ENCODE results near the gene GNAS.
A peak's percentile ranks its signal among the peaks of the same experiment; 100 is the strongest.

GNAS gene

DNA sequence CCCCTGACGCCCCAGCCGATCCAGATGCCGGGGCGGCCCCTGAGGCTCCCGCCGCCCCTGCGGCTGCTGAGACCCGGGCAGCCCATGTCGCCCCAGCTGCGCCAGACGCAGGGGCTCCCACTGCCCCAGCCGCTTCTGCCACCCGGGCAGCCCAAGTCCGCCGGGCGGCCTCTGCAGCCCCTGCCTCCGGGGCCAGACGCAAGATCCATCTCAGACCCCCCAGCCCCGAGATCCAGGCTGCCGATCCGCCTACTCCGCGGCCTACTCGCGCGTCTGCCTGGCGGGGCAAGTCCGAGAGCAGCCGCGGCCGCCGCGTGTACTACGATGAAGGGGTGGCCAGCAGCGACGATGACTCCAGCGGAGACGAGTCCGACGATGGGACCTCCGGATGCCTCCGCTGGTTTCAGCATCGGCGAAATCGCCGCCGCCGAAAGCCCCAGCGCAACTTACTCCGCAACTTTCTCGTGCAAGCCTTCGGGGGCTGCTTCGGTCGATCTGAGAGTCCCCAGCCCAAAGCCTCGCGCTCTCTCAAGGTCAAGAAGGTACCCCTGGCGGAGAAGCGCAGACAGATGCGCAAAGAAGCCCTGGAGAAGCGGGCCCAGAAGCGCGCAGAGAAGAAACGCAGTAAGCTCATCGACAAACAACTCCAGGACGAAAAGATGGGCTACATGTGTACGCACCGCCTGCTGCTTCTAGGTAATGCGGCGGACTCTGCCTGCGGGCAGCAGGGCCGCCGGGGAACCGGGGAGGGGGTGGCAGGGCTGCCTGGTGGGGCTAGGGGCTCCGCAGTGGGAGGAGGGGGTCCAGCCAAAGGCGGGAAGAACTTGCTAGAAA is 2.3 kb downstream of the GNAS start:
- DNase-seq, result no peak

DNA sequence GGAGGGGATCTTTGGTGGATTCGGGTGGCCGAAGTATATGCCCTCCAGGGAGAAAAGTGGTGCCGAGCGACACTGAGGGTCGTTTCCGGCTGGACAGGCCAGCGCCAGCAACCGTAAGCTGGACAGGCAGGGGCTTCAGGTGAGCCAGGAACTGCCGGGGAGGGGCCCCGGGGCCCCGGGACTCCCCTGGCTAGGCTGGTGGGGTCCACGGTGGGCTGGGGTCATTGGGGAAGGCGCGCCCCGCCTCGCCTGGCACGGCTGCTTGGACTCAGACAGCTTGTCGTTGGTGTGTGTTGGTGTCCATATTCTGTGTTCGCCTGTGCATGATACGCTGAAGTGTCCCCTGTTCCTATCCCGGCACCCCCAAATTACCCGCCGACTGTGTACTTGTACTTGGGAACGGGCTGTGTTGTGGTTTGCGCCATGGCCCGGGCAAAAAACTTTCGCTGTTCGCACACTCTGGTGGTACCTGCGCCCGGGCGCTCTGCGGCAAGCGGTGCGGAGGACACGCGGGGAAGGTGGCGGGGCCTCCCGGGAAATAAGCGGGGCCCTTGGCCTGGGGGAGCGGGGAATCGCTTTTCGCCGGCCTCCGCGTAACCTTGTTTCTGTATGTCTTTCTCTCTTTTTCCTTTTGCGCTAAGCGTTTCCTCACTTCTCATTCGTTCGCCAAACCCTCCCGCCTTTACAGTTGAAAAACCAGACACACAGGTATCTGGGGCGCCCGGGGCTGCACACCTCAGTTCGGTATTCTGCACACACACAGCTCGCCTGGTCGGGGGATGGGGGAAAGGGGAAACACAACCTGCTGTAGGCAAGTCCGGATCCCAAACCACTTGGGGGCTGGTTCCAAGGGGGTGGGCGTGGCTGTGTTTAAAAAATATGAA is 3.2 kb downstream of the GNAS start:
- peak; percentile 16 for DNase-seq

DNA sequence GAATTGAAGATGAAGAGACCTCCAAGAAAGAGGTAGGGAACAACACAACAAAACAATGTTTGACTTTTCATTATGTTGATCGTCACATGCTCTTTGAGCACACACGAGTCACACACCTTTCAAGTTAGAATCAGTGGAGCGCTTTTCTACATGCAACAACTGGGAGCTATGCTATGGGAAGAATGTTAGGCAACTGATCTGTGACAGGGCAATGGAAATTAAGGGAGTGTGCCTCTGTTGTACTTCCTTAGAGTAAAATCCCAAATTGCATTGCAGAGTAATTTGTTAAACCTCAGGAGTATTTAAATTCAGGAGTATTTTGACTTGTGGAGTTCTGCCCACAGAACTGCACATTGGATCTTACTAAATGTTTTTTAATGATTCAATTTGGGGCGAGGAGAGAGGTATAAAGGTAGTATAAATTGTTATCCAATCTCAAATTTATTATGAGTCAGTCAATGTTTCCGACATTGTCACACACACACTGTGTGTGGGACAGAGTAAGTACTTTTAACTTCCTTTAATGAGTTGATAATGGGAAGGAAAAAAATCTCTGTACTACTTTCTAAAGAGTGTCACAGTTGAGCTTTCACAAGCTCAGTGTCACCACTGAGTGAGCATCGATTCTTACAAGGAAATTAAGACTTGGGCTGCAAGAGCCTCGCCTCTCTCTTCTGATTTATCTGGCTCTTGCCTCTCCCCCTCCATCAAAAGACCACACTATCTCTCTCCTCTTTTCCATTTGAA is 10.7 kb downstream of the GNAS start:
- no peak for DNase-seq

DNA sequence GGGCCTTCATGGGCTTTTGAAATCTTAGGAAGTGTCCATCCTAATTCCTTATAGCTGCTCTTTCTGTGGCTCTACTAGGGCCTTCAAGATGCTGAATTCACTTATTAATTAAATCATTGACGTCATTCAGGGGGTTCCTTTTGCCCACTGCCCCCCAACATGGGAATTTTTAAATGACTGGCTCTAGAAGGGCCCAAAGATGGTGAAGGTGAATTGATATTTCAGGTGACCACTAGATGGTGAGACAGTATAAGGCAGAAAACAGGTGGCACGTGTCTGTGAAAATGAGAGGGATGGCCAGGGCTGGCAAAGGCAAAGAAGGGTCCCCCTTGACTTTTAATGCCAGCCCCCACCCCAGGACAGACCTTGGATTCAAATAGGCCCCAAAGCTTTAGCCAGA is 11.8 kb downstream of the GNAS start:
- no peak for DNase-seq

DNA sequence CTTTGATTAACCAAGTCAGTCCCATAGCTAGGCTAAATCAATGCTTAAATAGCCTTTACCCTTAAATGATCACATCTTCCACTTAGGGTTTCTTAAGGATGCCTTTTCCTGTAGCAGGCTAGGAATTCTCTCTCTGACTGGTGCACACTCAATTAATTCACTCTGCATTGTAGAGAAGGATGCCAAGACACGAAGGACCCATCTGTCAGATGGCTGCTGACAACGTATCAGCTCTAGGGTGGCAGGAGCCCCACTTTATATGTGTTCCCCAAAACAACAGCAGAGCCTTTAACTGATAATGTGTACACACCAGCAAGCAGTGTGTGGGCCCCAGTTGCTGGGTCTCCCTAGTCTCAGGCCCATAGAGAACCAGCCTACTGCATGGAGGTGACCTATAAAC is 13.3 kb downstream of the GNAS start:
- DNase-seq, result no peak

DNA sequence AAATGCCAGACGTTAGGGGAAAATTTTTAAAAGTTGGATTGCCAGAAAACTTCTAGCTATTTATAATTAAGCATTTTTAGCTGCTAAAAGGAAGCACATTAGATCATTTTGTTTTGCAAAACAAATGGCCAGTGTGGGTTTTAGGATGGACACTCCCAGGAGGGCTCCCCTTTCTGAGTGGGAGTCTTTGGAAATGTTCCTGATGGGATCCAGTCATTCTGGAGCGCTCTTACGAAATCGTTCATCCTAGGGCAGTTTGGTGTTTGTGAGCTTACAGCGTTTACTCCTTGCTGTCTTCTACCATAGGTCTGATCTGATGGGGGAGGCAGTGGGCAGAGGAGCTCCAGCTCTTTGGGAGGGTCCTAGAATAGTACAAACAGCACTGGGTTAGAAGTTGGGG is 14.7 kb downstream of the GNAS start:
- no peak for DNase-seq

DNA sequence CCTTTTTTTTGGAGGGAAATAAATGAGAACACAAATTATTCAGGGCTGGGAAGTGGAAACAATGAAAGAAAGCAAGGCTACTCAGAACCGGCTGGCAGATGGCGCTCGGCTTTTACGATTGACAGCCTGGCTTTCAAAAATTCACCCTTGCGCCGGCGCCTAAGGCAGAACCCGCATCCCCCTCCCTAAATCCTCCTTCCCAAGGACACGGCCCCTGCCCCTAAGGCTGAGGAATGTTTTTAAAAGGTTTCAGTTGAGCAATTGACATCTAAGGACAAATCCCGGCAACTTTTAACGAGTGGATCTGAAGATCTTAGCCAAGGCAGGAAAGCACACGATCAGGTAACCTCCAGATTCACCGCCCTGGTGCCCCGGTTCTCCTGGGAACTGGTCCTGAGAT is 16.3 kb downstream of the GNAS start:
- DNase-seq, result no peak

DNA sequence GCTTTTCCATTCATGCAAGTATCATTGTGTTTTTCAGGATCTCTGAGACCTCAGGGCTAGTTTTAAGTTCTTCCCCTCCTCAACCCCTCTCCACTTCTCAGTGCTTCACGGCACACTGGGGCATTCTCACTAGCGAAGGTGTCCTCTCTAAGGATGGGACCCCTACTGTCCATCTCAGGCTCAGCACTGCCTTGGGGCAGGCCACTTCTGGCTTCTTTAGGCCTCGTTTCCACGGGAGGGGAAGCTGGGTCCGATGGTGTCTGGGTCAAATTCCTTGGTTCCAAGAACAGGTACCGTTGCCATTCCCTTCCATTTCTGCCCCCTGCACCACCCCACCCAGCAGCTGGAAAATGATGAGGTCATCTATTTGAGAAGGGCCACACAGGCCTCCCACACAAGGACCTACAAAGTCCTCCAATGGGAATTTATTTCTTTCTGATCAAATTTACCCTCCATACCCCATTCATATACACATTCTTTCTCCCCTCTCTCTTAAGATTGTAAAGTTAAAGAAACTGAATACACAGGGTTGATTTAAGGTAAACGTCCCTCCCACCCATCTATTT is 17.2 kb downstream of the GNAS start:
- no peak for DNase-seq

DNA sequence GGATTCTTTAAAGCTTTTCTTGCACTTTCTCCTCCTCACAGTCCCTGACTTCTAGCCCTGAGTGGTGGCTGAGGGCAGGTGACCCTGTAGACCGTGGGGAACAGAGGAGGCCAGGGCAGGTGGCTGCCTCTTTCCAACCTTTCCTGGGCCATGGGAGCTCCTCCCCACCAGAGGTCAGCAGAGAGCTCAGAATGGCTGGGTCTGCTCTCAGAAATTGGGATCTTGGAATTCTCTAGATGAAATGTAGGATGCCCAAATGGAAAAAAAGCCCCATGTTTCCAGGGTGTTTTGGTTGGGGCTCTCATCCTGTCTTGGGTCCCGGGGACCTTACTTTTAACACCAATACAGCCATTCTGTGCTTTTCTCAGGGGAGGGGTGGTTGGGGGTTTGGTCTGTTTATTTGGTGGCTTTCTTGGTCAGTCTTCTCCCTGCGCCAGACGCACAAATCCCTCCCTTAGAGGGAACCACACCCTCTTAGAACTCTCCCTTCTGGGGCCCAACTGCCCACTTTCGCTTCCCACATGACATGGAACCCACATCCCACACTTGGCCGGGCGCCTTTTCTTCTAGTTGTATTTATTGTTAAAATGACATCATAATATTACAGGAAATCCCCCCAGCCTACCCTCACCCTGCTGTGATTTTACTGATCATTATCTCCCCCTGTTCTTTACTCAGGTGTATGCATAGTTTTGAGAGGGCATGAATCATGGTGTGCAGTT is 17.9 kb downstream of the GNAS start:
- peak; percentile 39 for DNase-seq

DNA sequence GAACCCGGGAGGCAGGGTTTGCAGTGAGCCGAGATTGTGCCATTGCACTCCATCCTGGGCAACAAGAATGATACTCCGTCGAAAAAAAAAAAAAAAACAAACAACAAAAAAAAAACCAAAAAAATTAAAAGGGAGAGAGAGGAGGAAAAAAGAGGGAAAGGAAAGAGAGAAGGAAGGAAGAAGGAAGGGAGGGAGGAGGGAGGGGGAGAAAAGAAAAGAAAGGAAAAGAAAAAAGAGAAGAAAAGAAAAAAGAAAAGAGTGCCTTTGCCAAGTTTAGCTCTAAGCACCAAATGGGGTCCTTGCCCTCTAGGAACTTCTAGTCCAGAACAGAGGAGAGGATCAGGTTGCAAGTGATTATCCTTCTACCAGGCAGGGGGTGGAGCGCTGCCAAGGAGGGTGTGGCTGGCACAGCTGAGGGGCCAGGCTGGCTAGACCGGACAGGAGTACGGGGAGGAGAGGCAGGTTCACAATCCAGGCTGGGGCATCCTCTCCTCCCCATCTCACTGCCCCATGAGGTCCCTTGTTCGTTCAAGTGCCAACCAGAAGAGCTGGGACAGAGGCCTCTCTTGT is 19.1 kb downstream of the GNAS start:
- no peak for DNase-seq

DNA sequence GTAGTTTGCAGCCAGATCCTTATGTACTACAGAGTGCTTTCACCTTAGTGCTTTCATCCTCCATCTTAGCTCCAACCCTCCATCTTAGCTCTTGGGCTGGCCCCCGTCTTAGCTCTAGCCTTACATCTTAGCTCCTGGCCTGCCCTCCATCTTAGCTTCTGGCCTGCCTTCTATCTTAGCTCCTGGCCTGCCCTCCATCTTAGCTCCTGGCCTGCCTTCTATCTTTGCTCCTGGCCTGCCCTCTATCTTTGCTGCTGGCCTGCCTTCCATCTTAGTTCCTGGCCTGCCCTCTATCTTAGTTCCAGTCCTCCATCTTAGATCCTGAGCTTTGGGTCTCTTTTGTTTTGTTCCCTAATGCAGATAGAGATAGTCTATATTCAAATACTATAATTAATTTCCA is 22.0 kb downstream of the GNAS start:
- DNase-seq, result no peak

DNA sequence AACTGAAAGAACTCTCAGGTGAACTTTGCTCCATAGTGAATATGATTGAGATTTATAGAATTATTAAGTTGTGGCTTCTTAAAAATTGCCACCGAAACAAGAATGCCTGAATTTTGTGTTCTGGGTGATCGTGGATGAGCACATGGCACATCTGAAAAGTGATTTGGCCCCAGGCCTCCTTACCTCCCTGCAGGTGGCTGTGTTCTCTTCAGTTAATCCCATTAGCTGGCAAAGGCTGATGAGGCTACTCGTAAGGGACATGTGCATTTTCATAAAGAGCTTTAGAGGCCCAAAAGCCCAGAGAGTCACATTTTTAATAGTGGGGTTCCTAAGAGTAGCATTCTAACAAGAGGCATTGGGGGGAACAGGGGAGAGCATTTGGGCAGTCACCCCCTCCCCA is 22.6 kb downstream of the GNAS start:
- no peak for DNase-seq

DNA sequence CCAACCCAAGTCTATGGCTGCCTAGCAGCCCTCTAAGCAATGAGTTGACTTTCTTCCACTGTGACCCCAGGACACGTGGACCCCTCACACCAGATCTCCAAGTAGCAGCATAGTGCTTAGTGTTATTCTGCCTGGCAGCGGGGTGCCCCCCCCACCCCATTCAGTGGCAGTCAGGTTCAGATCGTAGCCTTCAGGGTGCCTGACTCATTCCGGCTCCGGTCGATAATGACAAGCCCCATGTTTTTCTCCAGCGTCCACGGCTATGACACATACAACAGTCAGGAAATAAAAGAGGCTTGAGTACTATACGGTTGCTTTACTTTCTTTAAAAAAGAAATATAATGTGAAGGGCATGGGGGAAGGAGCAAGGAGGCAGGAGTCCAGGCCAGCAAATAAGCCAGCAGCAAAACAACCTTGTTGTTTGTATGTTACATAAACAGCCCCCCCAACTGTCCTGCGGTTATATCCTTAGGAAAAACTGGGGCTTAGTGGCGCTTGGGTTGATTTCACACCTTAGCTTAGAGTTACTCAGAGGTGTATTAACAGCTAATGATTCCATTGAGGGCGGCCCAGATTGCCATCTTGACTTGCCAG is 23.1 kb downstream of the GNAS start:
- DNase-seq, result no peak

DNA sequence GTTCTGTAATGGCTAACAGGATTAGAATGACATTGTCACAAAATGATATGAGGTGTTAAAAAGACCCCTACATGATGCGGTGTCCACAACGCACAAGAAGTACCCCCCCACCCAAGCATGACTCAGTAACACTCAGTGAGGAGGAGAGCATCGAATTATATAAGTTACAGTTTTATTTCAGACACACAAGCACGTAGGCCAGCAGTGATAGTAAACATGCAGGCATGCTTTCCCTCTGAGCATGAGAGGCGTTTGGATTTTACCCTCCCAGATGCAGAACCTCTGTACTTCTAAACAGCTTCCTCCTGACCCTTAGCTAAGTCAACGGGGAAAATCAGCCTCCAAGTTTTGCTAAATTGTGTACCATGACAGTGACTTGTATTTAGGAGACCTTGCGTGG is 23.9 kb downstream of the GNAS start:
- no peak for DNase-seq

DNA sequence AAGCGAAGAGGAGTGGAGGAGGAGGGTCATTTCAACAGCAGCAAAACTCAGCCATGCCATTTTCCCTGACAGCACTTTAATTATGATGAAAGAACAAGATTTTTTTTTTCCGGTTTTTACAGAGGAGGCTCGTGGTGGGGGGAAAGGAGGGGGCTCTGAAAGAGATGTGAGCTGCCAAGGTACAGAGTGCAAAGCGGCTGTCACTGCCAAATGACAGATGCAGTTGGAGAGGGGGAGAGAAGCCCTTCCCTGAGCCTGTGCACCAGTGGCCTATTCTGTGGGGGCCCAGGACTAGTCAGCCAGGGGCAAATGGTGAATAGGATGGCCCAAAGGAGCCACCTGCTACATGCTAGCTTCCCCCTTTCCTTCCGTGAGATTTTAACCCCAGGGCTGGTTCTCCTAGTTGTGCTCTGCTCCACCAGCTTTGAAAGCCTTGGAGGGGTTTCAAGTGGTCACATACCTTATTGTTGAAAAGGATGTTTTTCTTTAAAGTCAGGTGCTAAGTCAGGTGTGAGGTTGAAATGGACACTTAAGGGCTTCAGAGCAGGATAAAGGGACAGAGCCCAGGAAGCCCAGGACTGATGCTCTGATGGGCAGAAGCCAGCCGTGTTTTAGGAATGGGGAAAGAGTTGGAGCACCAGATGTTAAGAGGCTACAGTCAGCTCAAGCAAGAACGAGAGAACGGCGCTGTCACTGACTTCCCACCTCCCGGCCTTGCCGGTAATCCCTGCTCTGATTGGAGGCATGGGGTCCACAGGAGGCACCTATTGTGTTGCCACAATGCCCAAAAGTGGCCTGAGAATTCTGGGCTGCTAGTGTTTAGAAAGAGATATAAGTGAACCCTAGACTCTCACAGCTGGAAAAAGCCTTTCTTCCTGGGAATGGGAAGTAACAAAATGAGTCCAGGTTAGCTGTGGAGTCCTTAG is 24.8 kb downstream of the GNAS start:
- no peak for DNase-seq

DNA sequence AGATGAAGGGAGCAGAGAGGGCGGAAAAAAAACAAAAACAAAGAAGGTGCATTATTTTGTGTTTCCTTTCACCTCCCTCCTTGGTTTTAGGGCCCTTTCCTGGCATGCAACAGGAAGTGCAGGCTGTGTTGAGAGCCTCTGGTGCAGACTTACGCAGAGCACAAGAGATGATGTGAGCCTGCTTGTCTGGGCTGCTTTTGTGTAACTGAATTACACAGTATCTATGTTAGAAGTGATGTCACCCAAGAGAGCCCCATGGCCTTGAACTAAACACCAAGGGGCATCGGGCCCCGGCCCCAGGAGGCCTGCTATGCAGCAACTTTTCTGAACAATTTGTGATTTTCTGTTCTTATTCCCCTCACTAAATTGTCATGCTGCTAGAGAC is 25.5 kb downstream of the GNAS start:
- DNase-seq, result no peak

DNA sequence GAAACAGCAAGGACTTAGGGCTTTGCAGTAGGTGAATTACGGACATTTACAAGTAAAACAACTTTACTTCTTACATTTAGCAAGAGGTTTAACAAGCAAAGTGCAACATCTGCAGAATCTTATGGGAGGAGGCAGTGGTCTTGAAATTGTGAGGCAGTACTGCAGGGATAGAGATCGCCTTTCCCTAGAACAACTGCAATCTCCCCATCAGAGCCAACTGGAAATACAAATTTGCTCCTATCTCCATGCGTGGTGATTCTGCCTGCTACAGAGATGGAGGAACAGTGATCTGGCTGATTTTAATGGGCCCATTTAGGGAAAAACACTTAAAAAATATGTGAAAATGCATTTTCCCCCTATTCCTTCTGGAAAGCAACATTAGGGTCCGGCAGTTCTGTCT is 25.9 kb downstream of the GNAS start:
- DNase-seq, result no peak

DNA sequence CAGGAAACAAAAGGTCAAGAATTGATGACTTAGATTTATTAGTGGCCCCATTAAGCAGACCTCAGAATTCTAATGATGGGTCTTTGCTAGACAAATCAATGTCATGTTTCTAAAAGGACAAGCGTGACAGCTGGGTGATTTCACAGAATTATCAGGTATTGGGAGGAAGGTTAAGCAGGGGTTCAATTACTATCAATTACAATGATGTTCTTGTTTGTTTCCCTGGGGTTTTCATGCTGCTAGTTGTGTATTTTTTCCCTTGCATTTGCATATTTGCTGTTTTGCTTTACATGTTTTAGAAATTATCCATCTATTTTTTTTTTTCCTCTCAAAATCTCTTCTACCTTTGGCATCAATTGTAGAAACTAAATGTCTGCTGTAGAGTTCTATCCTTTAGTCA is 27.9 kb downstream of the GNAS start:
- no peak for DNase-seq

DNA sequence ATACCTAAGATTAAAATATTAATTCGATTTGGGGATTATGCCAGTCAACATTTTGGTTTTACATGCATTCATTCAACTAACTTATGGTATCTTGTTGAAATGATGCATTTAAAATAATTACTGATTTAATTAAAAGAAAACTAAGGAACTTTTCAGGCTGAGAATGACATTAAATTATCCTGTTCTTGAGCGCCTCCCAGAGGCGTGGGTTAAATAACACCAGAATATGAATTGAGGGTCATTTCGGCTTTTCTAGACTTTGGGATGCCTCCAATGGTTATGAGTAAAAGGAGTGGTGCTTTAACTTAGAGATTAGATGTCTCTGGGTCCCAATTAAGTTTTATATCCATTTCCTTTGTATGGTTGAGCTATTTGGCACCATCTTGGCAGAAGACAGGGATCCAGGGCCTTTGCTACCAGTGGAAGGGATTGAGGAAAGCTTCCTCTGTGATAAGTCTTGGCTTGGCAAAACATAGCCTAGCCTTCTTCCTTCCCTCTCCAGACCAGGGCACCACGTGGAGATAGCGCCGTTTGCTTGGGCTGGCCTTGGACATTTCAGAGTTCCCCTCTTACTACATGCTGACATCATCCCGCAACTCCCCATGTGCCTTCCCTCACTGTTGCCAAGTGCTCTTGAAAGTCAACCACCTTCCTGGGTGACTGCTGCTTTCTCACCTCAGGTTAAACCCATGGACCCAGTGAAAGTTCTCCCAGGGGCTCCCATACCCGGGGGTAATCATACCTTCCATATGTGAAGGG is 28.7 kb downstream of the GNAS start:
- DNase-seq, result no peak

DNA sequence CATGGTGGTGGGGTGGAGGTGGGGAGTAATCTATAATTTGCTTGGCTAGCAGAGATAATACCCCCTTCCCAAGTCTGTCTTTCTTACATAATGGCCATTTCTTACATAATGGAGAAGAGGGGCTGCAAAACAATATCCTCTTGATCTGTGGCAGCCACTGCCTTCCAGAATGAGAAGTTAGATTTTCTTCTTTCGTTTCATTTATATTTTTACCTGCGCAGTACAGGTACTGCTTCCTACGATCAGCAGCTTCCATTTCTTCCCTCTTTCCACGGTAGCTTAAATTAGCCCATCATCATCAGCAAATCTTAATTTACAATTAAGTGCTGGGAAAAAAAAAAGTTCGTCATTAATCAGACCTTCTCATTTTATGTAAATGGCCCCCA is 30.2 kb downstream of the GNAS start:
- DNase-seq, result no peak
